ENCODE measurements around the gene SMG5.

- no peak for TF ChIP-seq CTCF (conservative IDR thresholded peaks at IDR 0.05)
- TF ChIP-seq ZFX (IDR thresholded peaks at IDR 0.05), result no peak
Measured at GRCh38 chr1:156270314-156270713, 12.3 kb downstream of the SMG5 start.
